GM13976 (cell line): ENCODE measurements around the gene MT1HL1.
"Not testable (repeated sequence)": the region's sequence is repeated elsewhere in the genome, so short reads cannot be mapped to it uniquely, and the experiment has no call there.

Experiments used
- DNase-seq: peaks from one replicate; pipeline ENCODE4 v3.0.0; 2012; ENCODE audit warnings: low spot score
- CTCF ChIP-seq: IDR thresholded peaks from 2 replicates; pipeline ENCODE4 v1.5.1; 2012; ENCODE audit warnings: borderline replicate concordance, mild to moderate bottlenecking; ENCODE audit not compliant: insufficient read depth; ENCODE audit errors: extremely low read depth, missing control alignments, control extremely low read depth
- in situ Hi-C: fragments of 300-500 bp; cut with MboI; formaldehyde crosslinking; loops from one replicate; pipeline ENCODE4 v1.12.0; 2022; ENCODE audit warnings: low sequenced_read_pairs, mixed read lengths, inconsistent platforms; ENCODE audit not compliant: unreplicated experiment

MT1HL1 gene

GRCh38 chr1:236989290-236990051 is 14.8 kb downstream of the MT1HL1 start:
- in situ Hi-C loops, result no loop called here
- no peak for DNase-seq
- TF ChIP-seq CTCF, result no peak

- in situ Hi-C loops, result no loop called here
- TF ChIP-seq CTCF, result no peak
Measured at GRCh38 chr1:236983818-236984217, 20.4 kb downstream of the MT1HL1 start.

GRCh38 chr1:236982380-236982779 is 21.9 kb downstream of the MT1HL1 start:
- DNase-seq, result no peak
- TF ChIP-seq CTCF, result no peak
- in situ Hi-C loops, result no loop called here

More at GRCh38 chr1:236983818-236984217, 20.4 kb downstream of the MT1HL1 start:
- no peak for DNase-seq

DNA sequence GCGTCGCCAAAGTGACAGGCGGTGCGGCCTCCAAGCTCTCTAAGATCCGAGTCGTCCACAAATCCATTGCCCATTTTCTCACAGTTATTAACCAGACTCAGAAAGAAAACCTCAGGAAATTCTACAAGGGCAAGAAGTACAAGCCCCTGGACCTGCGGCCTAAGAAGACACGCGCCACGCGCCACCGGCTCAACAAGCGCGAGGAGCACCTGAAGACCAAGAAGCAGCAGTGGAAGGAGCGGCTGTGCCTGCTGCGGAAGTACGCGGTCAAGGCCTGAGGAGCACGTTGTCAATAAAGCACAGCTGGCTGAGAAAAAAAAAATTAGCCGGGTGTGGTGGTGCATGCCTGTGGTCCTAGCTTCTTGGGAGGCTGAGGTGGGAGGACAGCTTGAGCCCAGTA is 22.8 kb downstream of the MT1HL1 start:
- DNase-seq, in situ Hi-C loops: not testable (repeated sequence)

DNA sequence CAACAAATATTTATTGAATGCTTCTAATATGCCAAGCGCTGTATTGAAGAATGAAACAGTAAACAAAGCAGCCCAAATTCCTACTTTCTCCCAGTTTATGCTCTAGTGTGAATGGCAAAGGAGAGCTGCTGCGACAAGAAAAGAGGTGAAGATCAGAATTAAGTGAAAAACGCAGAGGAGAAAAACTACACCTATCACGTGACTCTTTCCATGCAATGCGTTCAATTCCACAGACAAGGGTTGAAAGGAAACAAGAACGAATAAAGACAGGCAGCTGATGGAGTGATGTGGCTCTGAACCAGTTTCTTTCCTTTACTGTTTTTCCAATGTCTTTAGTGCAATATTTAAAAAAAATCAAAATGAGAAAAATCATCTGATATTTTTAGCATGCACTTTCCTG is 23.6 kb downstream of the MT1HL1 start:
- in situ Hi-C loops, result no loop called here
- DNase-seq, result no peak
- TF ChIP-seq CTCF, result no peak

DNA sequence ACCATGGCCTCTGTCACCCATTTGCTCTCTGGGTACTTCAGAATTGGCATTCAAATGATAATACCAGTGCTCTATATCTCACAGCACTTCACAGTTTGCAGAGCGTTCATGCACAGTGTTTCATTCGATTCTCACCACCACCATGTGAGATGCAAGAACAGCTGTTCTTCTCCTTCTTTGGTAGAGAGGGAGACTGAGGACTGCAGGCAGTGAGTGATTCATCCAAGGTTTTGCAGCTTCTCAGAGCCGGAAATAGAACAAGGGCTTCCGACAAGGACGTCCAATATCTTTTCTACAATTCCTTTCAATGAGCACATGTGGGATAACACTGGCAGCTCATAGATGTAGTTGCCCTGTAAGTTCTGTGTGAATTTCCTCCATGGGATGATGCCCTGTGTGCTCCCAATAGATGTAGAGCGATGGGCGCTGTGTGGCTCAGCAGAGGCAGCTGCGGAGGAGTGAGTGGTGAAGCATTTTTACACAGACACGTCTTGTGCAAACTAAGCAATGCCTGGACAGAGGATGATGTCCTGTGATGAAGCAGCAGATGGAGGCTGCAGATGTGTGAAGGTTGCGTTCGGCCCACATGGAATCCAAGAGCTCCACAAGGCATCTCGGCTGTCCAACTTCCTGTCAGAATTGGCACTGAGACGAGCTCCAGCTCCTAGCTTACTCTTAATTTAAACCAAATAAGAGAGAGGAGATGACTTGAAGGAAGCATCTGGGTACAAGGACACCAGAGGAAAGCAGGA is 24.9 kb downstream of the MT1HL1 start:
- no peak for DNase-seq
- in situ Hi-C loops, result no loop called here
- no peak for TF ChIP-seq CTCF

GRCh38 chr1:236978740-236979139 is 25.5 kb downstream of the MT1HL1 start:
- in situ Hi-C loops, result no loop called here
- no peak for TF ChIP-seq CTCF
- no peak for DNase-seq
